Dermis microvascular lymphatic vessel endothelial cell (primary cell): Measurements from ENCODE around the gene SSBP4. TPM values are rescaled to one million over a fixed set of nuclear protein-coding genes. Genes with fewer than 3 reads are reported as not detected.
"Not testable (repeated sequence)": the region's sequence is repeated elsewhere in the genome, so short reads cannot be mapped to it uniquely, and the experiment has no call there.

Experiments used
- DNase-seq, 2 donors: peaks; one replicate each; pipeline versions ENCODE4 v3.0.0 to v3.0.0-alpha.2; 2010; ENCODE audit warnings: low read depth in 2 of 2
- total RNA-seq: library from RNA; depleted of rRNA; stranded (reverse); fragments of >200 nt; gene quantifications from 2 replicates; pipeline ENCODE4 v1.2.1, GENCODE V29; 2014

SSBP4 gene
- total RNA-seq, 1 donor from 2014 or later, result 33.9 TPM

DNA sequence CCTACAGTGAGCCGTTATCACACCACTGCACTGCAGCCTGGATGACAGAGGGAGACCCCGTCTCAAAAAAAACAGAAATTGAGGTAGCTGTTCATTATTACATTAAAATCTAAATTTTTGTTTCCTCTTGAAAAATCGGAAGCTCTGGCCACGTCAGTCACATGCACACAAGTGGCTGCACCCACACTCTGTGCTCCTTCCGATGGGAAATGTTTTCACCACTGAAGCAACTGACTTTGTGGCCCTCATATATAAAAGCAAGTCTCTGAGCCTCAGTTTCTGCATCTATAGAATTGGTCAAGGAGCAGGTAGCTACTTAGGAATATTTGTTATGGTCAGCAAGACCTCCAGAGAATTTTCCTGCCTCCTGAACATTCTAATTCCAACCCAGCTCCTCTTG is 26.3 kb upstream of the SSBP4 start:
- DNase-seq, result no peak

DNA sequence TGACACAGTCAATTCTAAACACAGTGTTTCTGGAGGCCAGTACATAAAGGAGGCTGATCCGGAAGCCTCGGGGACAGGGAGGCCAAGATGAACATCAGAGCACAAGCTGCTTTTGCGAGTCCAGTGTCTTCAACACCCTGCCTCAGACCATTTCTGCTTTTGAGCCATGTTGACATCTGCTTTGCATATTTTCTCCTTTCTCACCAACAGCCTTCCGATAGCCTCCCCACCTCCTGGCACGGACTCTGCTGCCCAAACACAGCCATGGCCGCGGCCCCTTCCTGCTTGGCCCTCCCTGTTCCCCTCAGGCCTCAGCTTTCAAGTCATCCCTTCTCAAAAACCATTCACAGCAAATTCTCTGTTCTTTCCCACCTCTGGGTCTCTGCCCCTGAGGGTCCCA is 25.4 kb upstream of the SSBP4 start:
- DNase-seq, result no peak

DNA sequence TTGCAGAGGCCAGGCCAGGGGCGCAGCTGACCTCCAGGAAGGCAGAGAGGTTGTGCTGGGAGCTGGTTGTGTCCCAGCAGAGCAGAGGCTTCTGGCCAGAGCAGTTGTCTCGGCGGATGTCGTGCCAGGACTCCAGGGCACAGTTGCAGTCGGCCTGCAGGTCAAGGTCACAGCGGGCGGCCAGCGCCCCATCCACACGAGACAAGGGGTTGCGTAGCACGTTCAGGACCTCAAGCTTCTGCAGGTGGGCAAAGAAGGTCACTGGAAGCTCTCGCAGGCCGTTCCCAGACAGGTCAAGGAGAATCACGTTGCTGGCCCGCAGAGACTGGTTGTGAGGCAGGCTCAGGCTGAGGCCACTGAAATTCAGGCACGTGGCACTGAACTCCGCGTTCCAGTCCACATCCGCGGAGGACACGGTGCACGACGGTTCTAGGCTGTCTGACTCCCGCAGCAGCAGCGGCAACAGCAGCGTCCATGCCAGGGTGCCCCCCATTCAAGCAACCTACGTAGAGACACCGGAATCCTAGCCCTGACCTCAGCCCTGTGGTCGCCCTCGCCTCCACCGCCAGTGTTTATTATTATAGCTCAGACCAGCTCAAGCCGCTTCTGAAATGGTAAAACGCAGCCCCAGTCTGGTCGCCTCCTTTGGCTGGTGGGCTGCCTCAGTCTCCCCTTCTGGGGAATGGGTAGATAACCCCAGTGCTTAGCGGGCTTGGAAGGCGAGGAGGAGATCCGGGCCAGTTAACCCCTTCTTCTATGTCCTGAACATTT is 22.5 kb upstream of the SSBP4 start:
- DNase-seq, result no peak

- no peak for DNase-seq
These were observed 21.7 kb upstream of the SSBP4 start, which contains the start of gene LRRC25 for GRCh38 chr19:18397242-18398202. LRRC25 (minus strand) TSS chr19:18397622; CDS start chr19:18396963, 659 bp downstream.

DNA sequence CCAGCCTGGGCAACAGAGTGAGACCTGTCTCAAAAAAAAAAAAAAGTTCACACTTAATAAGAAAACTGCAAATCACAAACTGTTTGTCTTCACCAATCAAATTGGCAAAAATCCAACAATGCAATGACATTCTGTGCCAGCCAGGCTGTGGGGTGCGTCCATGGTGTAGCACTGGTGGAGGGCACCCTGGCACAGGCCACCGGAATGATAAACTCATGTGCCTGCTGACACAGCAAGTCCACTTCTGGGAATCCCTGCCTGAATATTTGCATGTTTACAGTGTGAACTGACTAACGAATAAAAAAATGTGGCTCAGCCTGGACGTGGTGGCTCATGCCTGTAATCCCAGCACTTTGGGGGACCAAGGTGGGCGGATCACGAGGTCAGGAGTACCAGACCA is 20.2 kb upstream of the SSBP4 start:
- DNase-seq, result peak; percentile 26 to 44

- DNase-seq, result peak in 1 of 2 donors; percentile 36
These were observed 17.6 kb upstream of the SSBP4 start for GRCh38 chr19:18401580-18402112.

- DNase-seq, result not testable (repeated sequence)
These were observed 16.5 kb upstream of the SSBP4 start for GRCh38 chr19:18402455-18403248.

- not testable (repeated sequence) for DNase-seq
These were observed 13.4 kb upstream of the SSBP4 start for GRCh38 chr19:18405754-18406153.

DNA sequence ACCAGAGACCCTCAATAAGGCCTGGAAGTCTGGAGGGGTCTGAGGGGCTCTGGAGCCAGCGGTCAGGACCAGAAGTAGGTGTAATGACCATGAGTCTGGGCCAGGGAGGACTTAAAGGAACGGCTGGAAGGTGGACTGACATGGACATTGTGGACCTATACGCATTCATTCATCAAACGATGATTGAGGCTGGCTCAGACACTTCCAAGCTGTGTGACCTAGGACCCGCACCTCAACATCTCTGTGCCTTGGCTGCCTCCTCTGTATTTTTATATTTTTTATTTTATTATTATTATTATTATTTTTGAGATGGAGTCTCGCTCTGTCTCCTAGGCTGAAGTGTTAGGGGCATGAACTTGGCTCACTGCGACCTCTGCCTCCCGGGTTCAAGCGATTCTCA is 12.4 kb upstream of the SSBP4 start:
- no peak for DNase-seq

- no peak for DNase-seq
These were observed 11.1 kb upstream of the SSBP4 start for GRCh38 chr19:18408053-18408476.

DNA sequence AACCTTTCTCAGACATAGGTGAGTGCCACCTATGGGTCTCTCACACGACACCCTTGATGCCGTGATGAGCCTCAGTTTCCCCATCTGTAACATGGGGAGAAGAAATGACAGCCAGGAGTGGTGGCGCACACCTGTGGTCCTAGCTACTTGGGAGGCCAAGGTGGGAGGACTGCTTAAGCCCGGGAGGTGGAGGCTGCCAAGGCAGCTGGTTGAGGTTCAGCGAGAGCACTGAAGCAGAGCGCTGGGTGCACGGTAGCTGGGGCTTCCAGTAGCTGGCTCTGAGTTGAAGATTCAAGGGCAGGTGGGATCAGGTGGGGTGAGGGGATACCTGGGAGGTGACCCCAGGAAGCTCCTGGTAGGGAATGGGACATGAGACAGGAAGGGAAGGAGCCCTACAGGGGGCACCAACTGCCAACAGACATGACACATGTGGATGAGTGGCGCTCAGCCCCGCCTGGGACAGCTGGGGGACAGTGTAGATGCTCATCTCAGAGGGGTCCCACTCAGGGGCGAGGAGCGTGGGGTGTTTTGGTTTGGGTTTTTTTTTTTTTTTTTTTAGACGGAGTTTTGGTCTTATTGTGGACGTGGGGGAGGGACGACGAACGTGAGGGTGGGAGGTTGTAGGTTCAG is 6.5 kb upstream of the SSBP4 start:
- no peak for DNase-seq

- no peak for DNase-seq
These were observed 4.6 kb upstream of the SSBP4 start for GRCh38 chr19:18414504-18415177.

DNA sequence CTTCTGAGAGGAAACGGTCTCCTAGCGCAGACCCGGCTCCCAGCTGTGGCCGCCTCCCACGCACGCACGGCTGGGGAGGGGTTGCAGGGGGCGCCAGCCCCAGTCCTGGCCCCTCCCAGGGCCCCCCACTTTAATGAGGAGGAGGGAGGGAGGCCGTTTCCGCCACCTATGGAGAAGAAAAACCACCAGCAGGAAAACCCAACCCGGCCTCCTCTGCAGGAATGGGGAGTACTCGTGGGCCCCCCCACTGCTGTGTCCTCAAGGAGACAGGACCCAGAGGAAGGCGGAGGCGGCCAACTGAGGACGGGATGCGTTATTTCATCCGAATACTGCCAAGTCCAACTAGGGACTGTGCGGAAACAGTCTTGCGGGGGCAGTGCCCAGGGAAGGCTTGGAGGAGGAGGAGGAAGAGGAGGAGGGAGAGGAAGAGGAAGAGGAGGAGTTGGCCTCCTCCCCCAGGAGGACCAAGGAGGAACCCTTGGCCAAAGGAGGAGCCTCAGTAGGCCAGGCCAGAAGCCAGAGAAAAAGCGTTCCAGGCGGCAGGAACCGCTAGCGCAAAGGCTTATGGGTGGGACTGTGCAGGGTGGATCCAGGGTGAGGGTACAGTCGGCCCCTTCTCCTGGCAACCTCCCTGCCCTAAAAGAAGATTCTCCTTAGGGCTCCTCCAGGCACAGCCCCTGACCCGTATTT is 3.9 kb upstream of the SSBP4 start:
- DNase-seq, result peak in 1 of 2 donors; percentile 62

DNA sequence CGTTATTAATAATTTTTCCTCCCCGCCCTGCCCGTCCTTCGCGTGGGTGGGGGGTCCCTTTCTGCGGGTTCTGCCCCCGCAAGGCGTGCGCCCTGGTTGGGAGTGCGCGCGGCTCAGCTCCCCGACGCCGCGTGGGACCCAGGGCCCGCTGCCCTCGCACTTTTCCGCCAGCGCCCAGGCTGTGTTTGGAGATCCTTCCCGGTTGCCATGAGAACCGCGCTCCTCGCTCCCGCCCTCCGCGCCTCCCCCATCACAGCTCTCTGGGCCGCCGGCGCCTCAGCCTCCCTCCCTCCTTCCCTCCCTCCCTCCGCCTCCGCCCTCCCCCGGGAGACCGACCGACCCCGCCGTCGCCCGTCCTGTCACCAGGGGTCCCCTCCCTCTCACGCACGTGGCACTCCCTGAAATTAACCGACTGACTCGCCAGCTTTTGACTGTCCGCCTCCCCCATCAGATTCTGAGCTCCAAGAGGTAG is 2.4 kb upstream of the SSBP4 start:
- DNase-seq, result peak; percentile 71 to 91

- peak; percentile 68 to 90 for DNase-seq
These were observed 1.8 kb upstream of the SSBP4 start for GRCh38 chr19:18417250-18418028.

GRCh38 chr19:18418029-18418482 is 1.1 kb upstream of the SSBP4 start:
- DNase-seq, result no peak

- no peak for DNase-seq
These were observed 559 bp upstream of the SSBP4 start for GRCh38 chr19:18418483-18419194.
